Ishikawa (cell line): ENCODE measurements around the gene COPS2.

Experiments
- CEBPB ChIP-seq: IDR thresholded peaks from 2 replicates; pipeline ENCODE4 v1.6.1; 2012
- CREB1 ChIP-seq: IDR thresholded peaks from 2 replicates; pipeline ENCODE4 v1.6.1; 2012; ENCODE audit warnings: low read depth
- EGR1 ChIP-seq: IDR thresholded peaks from 2 replicates; pipeline ENCODE4 v1.6.1; 2012
- EP300 ChIP-seq: IDR thresholded peaks from 2 replicates; pipeline ENCODE4 v1.6.1; 2012; ENCODE audit warnings: borderline replicate concordance
- FOXM1 ChIP-seq: IDR thresholded peaks from 2 replicates; pipeline ENCODE4 v1.6.1; 2012; ENCODE audit warnings: low read depth, borderline replicate concordance
- MAX ChIP-seq: IDR thresholded peaks from 2 replicates; pipeline ENCODE4 v1.6.1; 2012
- NFIC ChIP-seq: IDR thresholded peaks from 2 replicates; pipeline ENCODE4 v1.6.1; 2012
- RAD21 ChIP-seq: IDR thresholded peaks from 2 replicates; pipeline ENCODE4 v1.6.1; 2012; ENCODE audit warnings: low read depth
- REST ChIP-seq: IDR thresholded peaks from 2 replicates; pipeline ENCODE4 v1.6.1; 2012; ENCODE audit warnings: low read depth, mild to moderate bottlenecking
- TAF1 ChIP-seq: IDR thresholded peaks from 2 replicates; pipeline ENCODE4 v1.6.1; 2012; ENCODE audit warnings: low read depth, mild to moderate bottlenecking
- TCF12 ChIP-seq: IDR thresholded peaks from 2 replicates; pipeline ENCODE4 v1.6.1; 2012; ENCODE audit warnings: low read depth
- TEAD4 ChIP-seq: IDR thresholded peaks from 2 replicates; pipeline ENCODE4 v1.6.1; 2012
- USF1 ChIP-seq: IDR thresholded peaks from 2 replicates; pipeline ENCODE4 v1.6.1; 2012
- YY1 ChIP-seq: IDR thresholded peaks from 2 replicates; pipeline ENCODE4 v1.6.1; 2012; ENCODE audit warnings: low read depth
- ZBTB7A ChIP-seq: IDR thresholded peaks from 2 replicates; pipeline ENCODE4 v1.6.1; 2012; ENCODE audit warnings: low read depth

COPS2 gene

GRCh38 chr15:49185473-49185872 lies 30.1 kb upstream of the COPS2 start:
- no peak for TF ChIP-seq FOXM1
- no peak for TF ChIP-seq USF1
- no peak for TF ChIP-seq ZBTB7A
- TF ChIP-seq TAF1 = no peak
- no peak for TF ChIP-seq CEBPB
- no peak for TF ChIP-seq CREB1
- TF ChIP-seq RAD21 = no peak
- TF ChIP-seq TCF12 = no peak
- no peak for TF ChIP-seq EGR1
- no peak for TF ChIP-seq TEAD4
- no peak for TF ChIP-seq MAX
- TF ChIP-seq NFIC = no peak
- TF ChIP-seq EP300 = no peak
- TF ChIP-seq REST = no peak
- TF ChIP-seq YY1 = no peak

GRCh38 chr15:49182128-49182527 lies 26.7 kb upstream of the COPS2 start:
- TF ChIP-seq TCF12 (no peak), NFIC (no peak), FOXM1 (no peak), TEAD4 (no peak)

- no peak for TF ChIP-seq TEAD4
- no peak for TF ChIP-seq MAX
- TF ChIP-seq RAD21 = no peak
- TF ChIP-seq CEBPB = no peak
- TF ChIP-seq EGR1 = no peak
- no peak for TF ChIP-seq YY1
- TF ChIP-seq CREB1 = no peak
- no peak for TF ChIP-seq USF1
- TF ChIP-seq FOXM1 = no peak
- TF ChIP-seq REST = no peak
- TF ChIP-seq NFIC = no peak
- no peak for TF ChIP-seq TAF1
- TF ChIP-seq TCF12 = no peak
- no peak for TF ChIP-seq EP300
- TF ChIP-seq ZBTB7A = no peak
Observed at GRCh38 chr15:49179433-49180190, 24.2 kb upstream of the COPS2 start.

GRCh38 chr15:49178497-49178896 lies 23.1 kb upstream of the COPS2 start:
- TF ChIP-seq TAF1 (no peak), MAX (no peak), CEBPB (no peak), EP300 (no peak), YY1 (no peak), NFIC (no peak), REST (no peak), ZBTB7A (no peak), TEAD4 (no peak), EGR1 (no peak), RAD21 (no peak), TCF12 (no peak), USF1 (no peak), CREB1 (no peak), FOXM1 (no peak)
